Activated CD8-positive, alpha-beta T cell treated with anti-CD3 and anti-CD28 coated beads for 36 hours (primary cell): Measurements from ENCODE around the gene ACSL1. TPM values are rescaled to one million over a fixed set of nuclear protein-coding genes. Genes with fewer than 3 reads are reported as not detected.

ENCODE experiments used
- ATAC-seq: fragments of 200-7000 bp; cut with Tn5 transposase; one replicate; pipeline ENCODE4 v1.10.0; 2021; ENCODE audit warnings: mild to moderate bottlenecking, moderate library complexity
- CTCF ChIA-PET: fragments of 350-600 bp; sonication (Branson Sonifier 250); formaldehyde crosslinking; loops from one replicate; lab custom pipeline; 2021; ENCODE audit warnings: antibody characterized with exemption; lab: Charles Lee
- POLR2A ChIA-PET: fragments of 350-600 bp; sonication (Branson Sonifier 250); formaldehyde crosslinking; loops from one replicate; lab custom pipeline; 2021; ENCODE audit warnings: antibody characterized with exemption; lab: Charles Lee
- DNase-seq: peaks from one replicate; pipeline ENCODE4 v3.0.0-alpha.2; 2020
- H3K27ac Mint-ChIP-seq: one replicate; pipeline ENCODE4 v1.8.0; 2021; ENCODE audit warnings: mild to moderate bottlenecking, mixed read lengths
- H3K27me3 Mint-ChIP-seq: one replicate; pipeline ENCODE4 v1.8.0; 2021; ENCODE audit warnings: mixed read lengths
- H3K36me3 Mint-ChIP-seq: one replicate; pipeline ENCODE4 v1.8.0; 2021; ENCODE audit warnings: low read depth, mixed read lengths
- H3K4me1 Mint-ChIP-seq: one replicate; pipeline ENCODE4 v1.8.0; 2021; ENCODE audit warnings: low read depth, mixed read lengths
- H3K4me3 Mint-ChIP-seq: one replicate; pipeline ENCODE4 v1.8.0; 2021; ENCODE audit warnings: mild to moderate bottlenecking, moderate library complexity, mixed read lengths
- H3K9me3 Mint-ChIP-seq: one replicate; pipeline ENCODE4 v1.8.0; 2021; ENCODE audit warnings: mixed read lengths
- CTCF ChIP-seq: fragments of 200-600 bp; IDR thresholded peaks from one replicate; pipeline ENCODE4 v1.8.0; 2022; ENCODE audit warnings: antibody characterized with exemption, mild to moderate bottlenecking
- intact Hi-C: fragments of 100-400 bp; cut with micrococcal nuclease; formaldehyde crosslinking; loops from one replicate; pipeline ENCODE4 v1.10.0; 2022
- total RNA-seq, 2 experiments: library from RNA; stranded (reverse); gene quantifications; one replicate each; pipeline ENCODE4 v1.2.3, GENCODE V29; 2021

Gene ACSL1
- total RNA-seq, 2 experiments from 2014 or later = 12.8 to 13.1 TPM

GRCh38 chr4:184863916-184864315 is 38.1 kb upstream of the ACSL1 start:
- DNase-seq (no peak), ATAC-seq (no peak)
- ChIA-PET CTCF (no interaction called here), POLR2A (no interaction called here)
- Mint-ChIP-seq H3K27ac (no peak overlapping the region), H3K9me3 (no peaks in the 10 kb centered on the region), H3K36me3 (no peaks in the 10 kb centered on the region), H3K27me3 (peaks cover 7% of the 10 kb centered on the region), H3K4me3 (no peak overlapping the region), H3K4me1 (peaks cover 12% of the 10 kb centered on the region)
- intact Hi-C loops = no loop called here
- no peak for TF ChIP-seq CTCF

GRCh38 chr4:184861047-184861446 is 35.3 kb upstream of the ACSL1 start:
- ChIA-PET CTCF (no interaction called here), POLR2A (no interaction called here)
- DNase-seq = no peak
- peak; percentile 27 for ATAC-seq
- Mint-ChIP-seq H3K27ac (no peak overlapping the region), H3K9me3 (no peaks in the 10 kb centered on the region), H3K4me1 (peaks cover 14% of the 10 kb centered on the region), H3K27me3 (peaks cover 11% of the 10 kb centered on the region), H3K36me3 (no peaks in the 10 kb centered on the region), H3K4me3 (no peak overlapping the region)
- intact Hi-C loops = no loop called here
- TF ChIP-seq CTCF = no peak

- Mint-ChIP-seq H3K9me3 (no peaks in the 10 kb centered on the region), H3K36me3 (no peaks in the 10 kb centered on the region), H3K27ac (no peak overlapping the region), H3K27me3 (peaks cover 13% of the 10 kb centered on the region), H3K4me3 (no peak overlapping the region), H3K4me1 (peaks cover 17% of the 10 kb centered on the region)
- no peak for ATAC-seq
- ChIA-PET POLR2A (no interaction called here), CTCF (interaction anchor here (0.8 to 1.5 kb wide), 2 partner anchors 14 to 115 kb away, joined by 3 read pairs; no protein-coding TSS in a partner anchor)
- no peak for TF ChIP-seq CTCF
- intact Hi-C loops = no loop called here
- no peak for DNase-seq
These were observed 34.4 kb upstream of the ACSL1 start for GRCh38 chr4:184860018-184860779.

GRCh38 chr4:184857441-184858121 is 31.8 kb upstream of the ACSL1 start:
- ATAC-seq = no peak
- Mint-ChIP-seq H3K4me3 (no peak overlapping the region), H3K27me3 (peaks cover 14% of the 10 kb centered on the region), H3K4me1 (peaks cover 28% of the 10 kb centered on the region), H3K27ac (no peak overlapping the region), H3K36me3 (no peaks in the 10 kb centered on the region), H3K9me3 (no peaks in the 10 kb centered on the region)
- intact Hi-C loops = no loop called here
- ChIA-PET POLR2A (no interaction called here), CTCF (no interaction called here)
- DNase-seq = no peak
- TF ChIP-seq CTCF = no peak

GRCh38 chr4:184856277-184856609 is 30.5 kb upstream of the ACSL1 start:
- ChIA-PET POLR2A (no interaction called here), CTCF (interaction anchor here (0.8 kb wide), 1 partner anchor 9 kb away, joined by 3 read pairs; no protein-coding TSS in a partner anchor)
- Mint-ChIP-seq H3K4me1 (peaks cover 27% of the 10 kb centered on the region), H3K36me3 (no peaks in the 10 kb centered on the region), H3K4me3 (no peak overlapping the region), H3K9me3 (no peaks in the 10 kb centered on the region), H3K27ac (no peak overlapping the region), H3K27me3 (peaks cover 14% of the 10 kb centered on the region)
- DNase-seq (no peak), ATAC-seq (no peak)
- TF ChIP-seq CTCF = no peak
- intact Hi-C loops = no loop called here
